ENCODE results near the gene CNTNAP1.

CNTNAP1 gene

DNA sequence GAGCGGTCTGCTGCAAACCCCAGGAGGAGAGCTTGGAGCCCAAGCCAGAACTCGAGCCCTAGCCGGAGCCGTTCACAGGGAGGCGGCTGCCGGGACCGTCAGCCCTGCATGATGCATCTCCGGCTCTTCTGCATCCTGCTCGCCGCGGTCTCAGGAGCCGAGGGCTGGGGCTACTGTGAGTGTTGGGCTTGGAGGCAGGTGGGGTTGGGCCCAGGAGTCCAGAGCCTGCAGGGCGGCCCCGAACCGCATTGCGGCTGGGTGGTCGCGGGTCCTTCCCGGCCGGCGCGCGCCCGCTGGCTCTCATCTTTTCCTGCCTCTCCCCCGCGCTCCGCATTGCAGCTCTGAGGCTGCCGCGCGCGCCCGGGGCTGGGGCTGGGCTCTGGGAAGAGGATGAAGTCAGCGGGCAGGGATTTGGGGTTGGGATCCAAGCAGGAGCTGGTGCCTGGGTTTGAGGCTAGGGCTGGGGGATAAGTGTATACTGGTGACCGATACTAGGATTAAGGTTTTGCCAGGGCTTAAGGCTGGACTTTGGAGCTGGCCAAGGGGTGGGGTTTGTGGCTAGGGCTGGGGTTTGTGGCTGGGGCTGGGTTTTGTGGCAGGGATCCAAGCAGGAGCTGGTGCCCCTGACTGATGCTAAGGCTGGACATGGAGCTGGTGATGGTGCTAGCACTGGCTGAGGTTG is 532 bp downstream of the CNTNAP1 start:
- DNase-seq (ENCODE audit: extremely low read depth, insufficient read length): peak; percentile 52
- TF ChIP-seq, protein P1, sequence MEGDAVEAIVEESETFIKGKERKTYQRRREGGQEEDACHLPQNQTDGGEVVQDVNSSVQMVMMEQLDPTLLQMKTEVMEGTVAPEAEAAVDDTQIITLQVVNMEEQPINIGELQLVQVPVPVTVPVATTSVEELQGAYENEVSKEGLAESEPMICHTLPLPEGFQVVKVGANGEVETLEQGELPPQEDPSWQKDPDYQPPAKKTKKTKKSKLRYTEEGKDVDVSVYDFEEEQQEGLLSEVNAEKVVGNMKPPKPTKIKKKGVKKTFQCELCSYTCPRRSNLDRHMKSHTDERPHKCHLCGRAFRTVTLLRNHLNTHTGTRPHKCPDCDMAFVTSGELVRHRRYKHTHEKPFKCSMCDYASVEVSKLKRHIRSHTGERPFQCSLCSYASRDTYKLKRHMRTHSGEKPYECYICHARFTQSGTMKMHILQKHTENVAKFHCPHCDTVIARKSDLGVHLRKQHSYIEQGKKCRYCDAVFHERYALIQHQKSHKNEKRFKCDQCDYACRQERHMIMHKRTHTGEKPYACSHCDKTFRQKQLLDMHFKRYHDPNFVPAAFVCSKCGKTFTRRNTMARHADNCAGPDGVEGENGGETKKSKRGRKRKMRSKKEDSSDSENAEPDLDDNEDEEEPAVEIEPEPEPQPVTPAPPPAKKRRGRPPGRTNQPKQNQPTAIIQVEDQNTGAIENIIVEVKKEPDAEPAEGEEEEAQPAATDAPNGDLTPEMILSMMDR (IDR thresholded peaks at IDR 0.05; ENCODE audit: insufficient read depth, low read length, poor library complexity, severe bottlenecking): no peak

GRCh38 chr17:42683407-42684034 is 1.2 kb downstream of the CNTNAP1 start:
- H3K4me3 ChIP-seq (replicated peaks; ENCODE audit: low read depth, low read length): peak overlapping the region; percentile 80
- peaks cover 14% of the 10 kb centered on the region for H3K36me3 ChIP-seq (ENCODE audit: control insufficient read depth, insufficient read depth, low read length)
- no peak for DNase-seq (ENCODE audit: extremely low read depth, insufficient read length)
- no peaks in the 10 kb centered on the region for H3K27me3 ChIP-seq (replicated peaks; ENCODE audit: control insufficient read depth, insufficient read depth, low read length)
- TF ChIP-seq, protein P1 (IDR thresholded peaks at IDR 0.05; ENCODE audit: insufficient read depth, low read length, poor library complexity, severe bottlenecking): no peak

More for the DNA sequence above, 532 bp downstream of the CNTNAP1 start:
- Histone ChIP-seq H3K27me3 (replicated peaks; ENCODE audit: control insufficient read depth, insufficient read depth, low read length) (no peaks in the 10 kb centered on the region), H3K36me3 (ENCODE audit: control insufficient read depth, insufficient read depth, low read length) (peaks cover 14% of the 10 kb centered on the region), H3K4me3 (replicated peaks; ENCODE audit: low read depth, low read length) (peak overlapping the region; percentile 80)

GRCh38 chr17:42684929-42685556 is 2.7 kb downstream of the CNTNAP1 start:
- TF ChIP-seq, protein P1 (IDR thresholded peaks at IDR 0.05; ENCODE audit: insufficient read depth, low read length, poor library complexity, severe bottlenecking): no peak
- Histone ChIP-seq H3K4me3 (replicated peaks; ENCODE audit: low read depth, low read length) (no peak overlapping the region), H3K36me3 (ENCODE audit: control insufficient read depth, insufficient read depth, low read length) (peaks cover 17% of the 10 kb centered on the region), H3K27me3 (replicated peaks; ENCODE audit: control insufficient read depth, insufficient read depth, low read length) (no peaks in the 10 kb centered on the region)
- no peak for DNase-seq (ENCODE audit: extremely low read depth, insufficient read length)

DNA sequence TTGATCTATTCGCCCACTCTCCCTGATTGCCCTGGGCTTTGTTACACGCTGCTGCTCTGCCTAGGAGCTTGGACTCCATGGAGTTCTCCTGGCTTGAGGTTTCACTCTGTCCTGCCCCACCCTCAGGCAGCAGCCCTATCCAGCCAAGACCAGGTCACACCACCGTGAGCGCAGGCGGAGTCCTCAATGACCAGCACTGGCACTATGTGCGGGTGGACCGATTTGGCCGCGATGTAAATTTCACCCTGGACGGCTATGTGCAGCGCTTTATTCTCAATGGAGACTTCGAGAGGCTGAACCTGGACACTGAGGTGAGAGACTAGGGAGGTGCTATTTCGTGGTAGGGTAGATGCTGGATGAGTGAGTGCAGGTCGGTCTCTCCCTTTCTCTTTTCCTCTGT is 3.5 kb downstream of the CNTNAP1 start:
- TF ChIP-seq, protein P1 (IDR thresholded peaks at IDR 0.05; ENCODE audit: insufficient read depth, low read length, poor library complexity, severe bottlenecking): no peak
- peaks cover 20% of the 10 kb centered on the region for H3K36me3 ChIP-seq (ENCODE audit: control insufficient read depth, insufficient read depth, low read length)
- no peaks in the 10 kb centered on the region for H3K27me3 ChIP-seq (replicated peaks; ENCODE audit: control insufficient read depth, insufficient read depth, low read length)
- H3K4me3 ChIP-seq (replicated peaks; ENCODE audit: low read depth, low read length): no peak overlapping the region
- no peak for DNase-seq (ENCODE audit: extremely low read depth, insufficient read length)

- H3K27me3 ChIP-seq (replicated peaks; ENCODE audit: control insufficient read depth, insufficient read depth, low read length): no peaks in the 10 kb centered on the region
- TF ChIP-seq, protein P1 (IDR thresholded peaks at IDR 0.05; ENCODE audit: insufficient read depth, low read length, poor library complexity, severe bottlenecking): no peak
- no peak overlapping the region for H3K4me3 ChIP-seq (replicated peaks; ENCODE audit: low read depth, low read length)
- peaks cover 24% of the 10 kb centered on the region for H3K36me3 ChIP-seq (ENCODE audit: control insufficient read depth, insufficient read depth, low read length)
- DNase-seq (ENCODE audit: extremely low read depth, insufficient read length): no peak
These were observed 4.3 kb downstream of the CNTNAP1 start for GRCh38 chr17:42686520-42687128.
